AG04450 (cell line): ENCODE results near the gene FAIM2. TPM values are rescaled to one million over a fixed set of nuclear protein-coding genes. Genes with fewer than 3 reads are reported as not detected.
A peak's percentile ranks its signal among the peaks of the same experiment; 100 is the strongest.

Experiments
- CTCF ChIA-PET: fragments of 300-600, 350-600 bp; formaldehyde crosslinking; extraction: SDS; loops from one replicate; lab custom pipeline; 2022; ENCODE audit warnings: antibody characterized with exemption, inconsistent platforms; lab: Charles Lee
- POLR2A ChIA-PET: fragments of 350-600 bp; formaldehyde crosslinking; extraction: SDS; loops from one replicate; lab custom pipeline; 2021; ENCODE audit warnings: antibody characterized with exemption, inconsistent platforms; lab: Yijun Ruan, JAX
- DNase-seq: peaks from one replicate; pipeline ENCODE4 v3.0.0-alpha.2; 2011; ENCODE audit warnings: low read depth, low spot score
- H3K27ac ChIP-seq: one replicate; pipeline ENCODE4 v1.5.1; 2012; ENCODE audit warnings: low read depth, low read length, control low read depth
- H3K27me3 ChIP-seq: one replicate; pipeline ENCODE4 v1.6.0; 2012; ENCODE audit warnings: low read length; ENCODE audit not compliant: control insufficient read depth, insufficient read depth
- H3K4me3 ChIP-seq: 2 replicates; pipeline ENCODE4 v1.5.1; 2011; ENCODE audit warnings: mild to moderate bottlenecking, low read depth, low read length, control low read depth
- H3K9me3 ChIP-seq: 2 replicates; pipeline ENCODE4 v1.5.1; 2012; ENCODE audit warnings: low read length; ENCODE audit not compliant: control insufficient read depth, insufficient read depth
- CTCF ChIP-seq: IDR thresholded peaks from 2 replicates; pipeline ENCODE4 v1.5.1; 2011; ENCODE audit warnings: low read depth, low read length, control low read depth, inconsistent platforms
- polyA plus RNA-seq: library from polyadenylated mRNA; depleted of rRNA; stranded (reverse); fragments of >200 nt; gene quantifications from 2 replicates; pipeline ENCODE4 v1.2.3, GENCODE V29; 2011

FAIM2 gene
- polyA plus RNA-seq, 1 experiment: 5.9 TPM

GRCh38 chr12:49867570-49868341, 35.9 kb downstream of the FAIM2 start:
- CTCF ChIA-PET: interaction anchor here (0.6 to 4.0 kb wide), 19 partner anchors 9 to 604 kb away, joined by 3 to 21 read pairs (median 5); partner anchors contain the start of gene BCDIN3D
- no peak for TF ChIP-seq CTCF
- Histone ChIP-seq H3K9me3 (no peaks in the 10 kb centered on the region), H3K27me3 (peaks cover 23% of the 10 kb centered on the region), H3K4me3 (no peak overlapping the region), H3K27ac (no peak overlapping the region)
- POLR2A ChIA-PET: no interaction called here
- DNase-seq: no peak

- peak; percentile 15 for DNase-seq
- ChIA-PET CTCF (interaction anchor here (0.6 to 4.0 kb wide), 22 partner anchors 9 to 603 kb away, joined by 3 to 21 read pairs (median 4); partner anchors contain the start of gene BCDIN3D), POLR2A (no interaction called here)
- Histone ChIP-seq H3K27me3 (peaks cover 23% of the 10 kb centered on the region), H3K27ac (no peak overlapping the region), H3K9me3 (no peaks in the 10 kb centered on the region), H3K4me3 (no peak overlapping the region)
- TF ChIP-seq CTCF: peak; percentile 98
Measured at GRCh38 chr12:49866859-49867569, 36.7 kb downstream of the FAIM2 start.

GRCh38 chr12:49865782-49866135, 37.9 kb downstream of the FAIM2 start:
- POLR2A ChIA-PET: no interaction called here
- CTCF ChIA-PET: interaction anchor here (0.5 to 4.0 kb wide), 6 partner anchors 9 to 205 kb away, joined by 3 to 21 read pairs (median 12); no protein-coding TSS in a partner anchor

GRCh38 chr12:49865109-49865781, 38.5 kb downstream of the FAIM2 start:
- ChIA-PET CTCF (interaction anchor here (1.7 to 4.0 kb wide), 4 partner anchors 80 to 205 kb away, joined by 5 to 21 read pairs (median 20); no protein-coding TSS in a partner anchor), POLR2A (no interaction called here)
- H3K27ac ChIP-seq: no peak overlapping the region
- no peak for TF ChIP-seq CTCF
- no peak overlapping the region for H3K4me3 ChIP-seq
- H3K27me3 ChIP-seq: peaks cover 23% of the 10 kb centered on the region
- DNase-seq: no peak
- H3K9me3 ChIP-seq: no peaks in the 10 kb centered on the region

More at GRCh38 chr12:49865782-49866135, 37.9 kb downstream of the FAIM2 start:
- Histone ChIP-seq H3K9me3 (no peaks in the 10 kb centered on the region), H3K4me3 (no peak overlapping the region), H3K27ac (no peak overlapping the region), H3K27me3 (peaks cover 23% of the 10 kb centered on the region)
- DNase-seq: no peak
- TF ChIP-seq CTCF: no peak
